Activated CD8-positive, alpha-beta T cell treated with anti-CD3 and anti-CD28 coated beads for 36 hours (primary cell): Measurements from ENCODE around the gene DCAF12. TPM values are rescaled to one million over a fixed set of nuclear protein-coding genes. Genes with fewer than 3 reads are reported as not detected.
A peak's percentile ranks its signal among the peaks of the same experiment; 100 is the strongest.
"Not testable (repeated sequence)": the region's sequence is repeated elsewhere in the genome, so short reads cannot be mapped to it uniquely, and the experiment has no call there.

ENCODE experiments used
- ATAC-seq: fragments of 200-7000 bp; cut with Tn5 transposase; one replicate; pipeline ENCODE4 v1.10.0; 2021; ENCODE audit warnings: mild to moderate bottlenecking, moderate library complexity
- CTCF ChIA-PET: fragments of 350-600 bp; sonication (Branson Sonifier 250); formaldehyde crosslinking; loops from one replicate; lab custom pipeline; 2021; ENCODE audit warnings: antibody characterized with exemption; lab: Charles Lee
- POLR2A ChIA-PET: fragments of 350-600 bp; sonication (Branson Sonifier 250); formaldehyde crosslinking; loops from one replicate; lab custom pipeline; 2021; ENCODE audit warnings: antibody characterized with exemption; lab: Charles Lee
- DNase-seq: peaks from one replicate; pipeline ENCODE4 v3.0.0-alpha.2; 2020
- H3K27ac Mint-ChIP-seq: one replicate; pipeline ENCODE4 v1.8.0; 2021; ENCODE audit warnings: mild to moderate bottlenecking, mixed read lengths
- H3K27me3 Mint-ChIP-seq: one replicate; pipeline ENCODE4 v1.8.0; 2021; ENCODE audit warnings: mixed read lengths
- H3K36me3 Mint-ChIP-seq: one replicate; pipeline ENCODE4 v1.8.0; 2021; ENCODE audit warnings: low read depth, mixed read lengths
- H3K4me1 Mint-ChIP-seq: one replicate; pipeline ENCODE4 v1.8.0; 2021; ENCODE audit warnings: low read depth, mixed read lengths
- H3K4me3 Mint-ChIP-seq: one replicate; pipeline ENCODE4 v1.8.0; 2021; ENCODE audit warnings: mild to moderate bottlenecking, moderate library complexity, mixed read lengths
- H3K9me3 Mint-ChIP-seq: one replicate; pipeline ENCODE4 v1.8.0; 2021; ENCODE audit warnings: mixed read lengths
- intact Hi-C: fragments of 100-400 bp; cut with micrococcal nuclease; formaldehyde crosslinking; loops from one replicate; pipeline ENCODE4 v1.10.0; 2022
- total RNA-seq, 2 experiments: library from RNA; stranded (reverse); gene quantifications; one replicate each; pipeline ENCODE4 v1.2.3, GENCODE V29; 2021
- TF ChIP-seq, protein P1 (sequence below): fragments of 200-600 bp; IDR thresholded peaks from one replicate; pipeline ENCODE4 v1.8.0; 2022; ENCODE audit warnings: antibody characterized with exemption, mild to moderate bottlenecking

The DCAF12 gene
- total RNA-seq, 2 experiments from 2014 or later = 30.5 to 34.7 TPM

DNA sequence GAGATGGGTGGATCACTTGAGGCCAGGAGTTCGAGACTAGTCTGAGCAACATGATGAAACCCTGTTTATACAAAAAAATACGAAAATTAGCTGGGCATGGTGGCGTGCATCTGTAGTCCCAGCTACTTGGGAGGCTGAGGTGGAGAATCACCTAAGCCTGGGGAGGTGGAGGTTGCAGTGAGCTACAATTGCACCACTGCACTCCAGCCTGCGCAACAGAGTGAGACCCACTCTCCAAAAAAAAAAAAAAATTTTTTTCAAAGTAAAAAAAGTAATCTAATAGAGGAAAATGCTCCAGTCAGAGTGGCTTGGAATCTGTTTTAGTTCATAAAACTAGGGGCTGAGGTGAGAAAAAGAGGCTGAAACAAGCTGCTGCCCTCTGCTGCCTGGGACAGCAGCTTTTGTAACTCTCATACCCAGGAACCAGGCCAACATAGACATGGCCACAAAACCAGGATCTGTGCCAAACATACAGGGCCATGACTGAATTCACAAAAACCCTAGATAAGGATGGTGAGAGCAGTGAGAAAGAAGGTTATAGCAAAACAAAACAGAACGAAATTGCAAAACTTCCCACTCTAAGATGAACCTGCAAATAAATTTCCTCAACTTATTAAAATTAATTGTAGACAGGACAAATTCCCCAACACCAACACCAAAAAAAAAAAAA, 13.1 kb upstream of the DCAF12 start:
- no peaks in the 10 kb centered on the region for H3K36me3 Mint-ChIP-seq
- no peak for ATAC-seq
- POLR2A ChIA-PET = no interaction called here
- DNase-seq = peak; percentile 4
- no peak overlapping the region for H3K27ac Mint-ChIP-seq
- intact Hi-C loops = no loop called here
- CTCF ChIA-PET = no interaction called here
- TF ChIP-seq, protein P1, sequence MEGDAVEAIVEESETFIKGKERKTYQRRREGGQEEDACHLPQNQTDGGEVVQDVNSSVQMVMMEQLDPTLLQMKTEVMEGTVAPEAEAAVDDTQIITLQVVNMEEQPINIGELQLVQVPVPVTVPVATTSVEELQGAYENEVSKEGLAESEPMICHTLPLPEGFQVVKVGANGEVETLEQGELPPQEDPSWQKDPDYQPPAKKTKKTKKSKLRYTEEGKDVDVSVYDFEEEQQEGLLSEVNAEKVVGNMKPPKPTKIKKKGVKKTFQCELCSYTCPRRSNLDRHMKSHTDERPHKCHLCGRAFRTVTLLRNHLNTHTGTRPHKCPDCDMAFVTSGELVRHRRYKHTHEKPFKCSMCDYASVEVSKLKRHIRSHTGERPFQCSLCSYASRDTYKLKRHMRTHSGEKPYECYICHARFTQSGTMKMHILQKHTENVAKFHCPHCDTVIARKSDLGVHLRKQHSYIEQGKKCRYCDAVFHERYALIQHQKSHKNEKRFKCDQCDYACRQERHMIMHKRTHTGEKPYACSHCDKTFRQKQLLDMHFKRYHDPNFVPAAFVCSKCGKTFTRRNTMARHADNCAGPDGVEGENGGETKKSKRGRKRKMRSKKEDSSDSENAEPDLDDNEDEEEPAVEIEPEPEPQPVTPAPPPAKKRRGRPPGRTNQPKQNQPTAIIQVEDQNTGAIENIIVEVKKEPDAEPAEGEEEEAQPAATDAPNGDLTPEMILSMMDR = no peak
- H3K4me1 Mint-ChIP-seq = peaks cover 2% of the 10 kb centered on the region
- no peak overlapping the region for H3K4me3 Mint-ChIP-seq
- H3K9me3 Mint-ChIP-seq = no peaks in the 10 kb centered on the region
- no peaks in the 10 kb centered on the region for H3K27me3 Mint-ChIP-seq

DNA sequence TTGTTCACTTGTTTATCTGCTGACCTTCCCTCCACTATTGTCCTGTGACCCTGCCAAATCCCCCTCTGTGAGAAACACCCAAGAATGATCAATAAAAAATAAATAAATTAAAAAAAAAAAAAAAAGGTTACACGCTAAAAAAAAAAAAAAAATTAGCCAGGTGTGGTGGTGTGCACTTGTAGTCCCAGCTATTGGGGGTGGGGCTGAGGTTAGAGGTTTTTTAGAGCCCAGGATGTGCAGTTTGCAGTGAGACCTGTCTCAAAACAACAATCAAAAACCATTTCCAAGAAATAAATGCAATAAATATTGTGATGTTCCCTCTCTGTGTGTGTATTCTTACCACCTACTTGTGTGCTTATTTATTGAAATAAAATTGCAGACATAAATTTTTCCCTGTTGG, 12.1 kb upstream of the DCAF12 start:
- ATAC-seq, H3K36me3 Mint-ChIP-seq, intact Hi-C loops, H3K4me3 Mint-ChIP-seq, H3K27me3 Mint-ChIP-seq, H3K27ac Mint-ChIP-seq, H3K9me3 Mint-ChIP-seq, DNase-seq, CTCF ChIA-PET, POLR2A ChIA-PET, H3K4me1 Mint-ChIP-seq: not testable (repeated sequence)

DNA sequence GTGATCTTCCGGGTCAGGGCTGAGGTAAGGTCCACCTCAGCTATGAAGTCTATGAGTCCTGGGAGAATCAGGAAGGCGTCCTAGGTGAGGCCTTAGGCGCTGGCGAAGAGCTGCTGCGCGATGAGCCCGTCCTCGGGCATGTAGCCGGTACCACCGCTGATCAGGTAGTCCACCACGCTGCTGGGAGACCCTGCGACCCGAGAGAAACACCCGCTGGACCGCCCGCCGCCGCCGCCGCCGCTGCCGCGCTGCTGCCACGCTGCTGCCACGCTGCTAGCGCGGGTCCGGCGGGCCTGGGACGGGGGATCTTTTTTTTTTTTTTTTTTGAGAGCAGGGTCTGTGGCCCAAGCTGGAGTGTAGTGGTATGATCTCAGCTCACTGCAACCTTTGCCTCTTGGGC, 8.0 kb upstream of the DCAF12 start:
- no peak for ATAC-seq
- no peak for DNase-seq
- Mint-ChIP-seq H3K36me3 (no peaks in the 10 kb centered on the region), H3K4me1 (peaks cover 2% of the 10 kb centered on the region), H3K9me3 (no peaks in the 10 kb centered on the region), H3K4me3 (no peak overlapping the region), H3K27me3 (no peaks in the 10 kb centered on the region), H3K27ac (no peak overlapping the region)
- TF ChIP-seq, protein P1 = no peak
- intact Hi-C loops = no loop called here
- CTCF ChIA-PET = interaction anchor here (0.6 to 1.0 kb wide), 2 partner anchors 64 to 119 kb away, joined by 3 read pairs; no protein-coding TSS in a partner anchor
- POLR2A ChIA-PET = interaction anchor here (0.6 kb wide), 1 partner anchor 13 kb away, joined by 3 read pairs; no protein-coding TSS in a partner anchor

DNA sequence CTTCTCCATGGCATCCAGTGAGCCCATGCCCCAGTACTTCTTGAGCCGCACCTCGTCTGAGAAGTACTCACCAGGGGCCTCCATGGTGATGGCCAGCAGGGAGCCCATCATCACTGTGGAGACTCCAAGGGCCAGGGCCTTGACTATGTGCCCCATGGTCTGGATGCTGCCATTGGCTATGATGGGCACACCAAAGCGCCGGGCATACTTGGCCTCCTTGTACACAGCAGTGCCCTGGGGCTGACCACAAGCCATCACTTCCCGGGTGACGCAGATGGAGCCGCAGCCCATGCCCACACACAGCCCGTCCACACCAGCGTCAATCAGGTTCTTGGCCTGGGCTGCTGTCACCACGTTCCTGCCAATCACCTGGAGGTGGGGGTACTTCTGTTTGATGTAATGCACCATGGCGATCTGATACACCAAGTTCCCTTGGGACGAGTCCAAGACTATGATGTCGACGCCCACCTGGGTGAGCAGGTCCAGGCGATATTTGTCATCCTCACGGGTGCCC, 7.0 kb upstream of the DCAF12 start:
- no peak for ATAC-seq
- CTCF ChIA-PET = interaction anchor here (1.1 kb wide), 1 partner anchor 87 kb away, joined by 5 read pairs; no protein-coding TSS in a partner anchor

DNA sequence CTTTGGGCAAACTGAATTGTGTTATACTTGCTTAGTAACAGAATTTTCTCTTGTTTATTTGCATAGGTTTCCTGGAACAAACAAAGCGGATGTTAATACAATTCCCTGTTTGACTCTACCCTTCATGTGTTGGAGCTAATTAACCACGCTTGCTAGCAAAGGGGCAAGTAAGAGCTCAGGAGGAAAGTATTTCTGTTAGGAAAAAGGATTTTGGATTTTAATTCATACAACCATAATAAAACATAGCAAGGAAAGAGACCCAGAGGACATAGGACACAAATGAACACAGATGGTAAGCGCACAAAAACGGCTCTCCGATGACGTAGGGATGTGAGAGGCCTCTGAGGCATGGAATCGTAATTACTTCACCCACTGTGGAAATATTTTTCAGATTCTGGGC, 5.1 kb upstream of the DCAF12 start:
- Mint-ChIP-seq H3K27ac (no peak overlapping the region), H3K4me1 (peaks cover 3% of the 10 kb centered on the region), H3K9me3 (no peaks in the 10 kb centered on the region), H3K27me3 (no peaks in the 10 kb centered on the region), H3K36me3 (no peaks in the 10 kb centered on the region), H3K4me3 (no peak overlapping the region)
- TF ChIP-seq, protein P1 = no peak
- intact Hi-C loops = no loop called here
- no peak for ATAC-seq
- ChIA-PET POLR2A (no interaction called here), CTCF (interaction anchor here (1.0 kb wide), 1 partner anchor 121 kb away, joined by 4 read pairs; no protein-coding TSS in a partner anchor)
- no peak for DNase-seq

More for the DNA sequence above, 7.0 kb upstream of the DCAF12 start:
- H3K27me3 Mint-ChIP-seq = no peaks in the 10 kb centered on the region
- H3K9me3 Mint-ChIP-seq = no peaks in the 10 kb centered on the region
- intact Hi-C loops = no loop called here
- TF ChIP-seq, protein P1 = no peak
- H3K4me1 Mint-ChIP-seq = no peaks in the 10 kb centered on the region
- H3K27ac Mint-ChIP-seq = no peak overlapping the region
- POLR2A ChIA-PET = interaction anchor here (0.5 kb wide), 1 partner anchor 108 kb away, joined by 5 read pairs; no protein-coding TSS in a partner anchor
- DNase-seq = no peak
- H3K36me3 Mint-ChIP-seq = no peaks in the 10 kb centered on the region
- H3K4me3 Mint-ChIP-seq = no peak overlapping the region
